ENCODE measurements around the gene PREX1.
A peak's percentile ranks its signal among the peaks of the same experiment; 100 is the strongest.

PREX1 gene

DNA sequence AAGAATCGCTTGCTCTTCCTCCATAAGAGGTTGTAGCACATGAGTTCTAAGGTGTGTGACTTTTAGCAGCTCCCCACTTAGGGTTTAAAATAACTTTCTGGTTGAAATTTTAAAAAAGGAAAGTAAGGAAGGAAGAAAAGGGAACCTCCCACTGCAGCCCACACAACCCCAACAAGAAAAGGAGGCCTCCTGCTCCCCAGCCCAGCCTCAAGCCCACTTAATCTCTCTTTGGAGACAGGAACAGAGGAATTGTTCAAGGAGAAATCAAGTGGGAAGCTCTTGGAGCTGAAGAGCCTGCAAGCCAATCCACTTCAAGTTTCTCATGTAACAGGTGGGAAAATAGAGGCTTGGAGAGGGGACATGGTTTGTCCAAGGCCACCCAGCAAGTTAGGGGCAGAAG, 39.1 kb upstream of the PREX1 start:
- no peak for DNase-seq (ENCODE audit: extremely low read depth, insufficient read length)
- no peaks in the 10 kb centered on the region for H3K27me3 ChIP-seq (replicated peaks; ENCODE audit: control insufficient read depth, insufficient read depth, low read length)
- TF ChIP-seq, protein P1, sequence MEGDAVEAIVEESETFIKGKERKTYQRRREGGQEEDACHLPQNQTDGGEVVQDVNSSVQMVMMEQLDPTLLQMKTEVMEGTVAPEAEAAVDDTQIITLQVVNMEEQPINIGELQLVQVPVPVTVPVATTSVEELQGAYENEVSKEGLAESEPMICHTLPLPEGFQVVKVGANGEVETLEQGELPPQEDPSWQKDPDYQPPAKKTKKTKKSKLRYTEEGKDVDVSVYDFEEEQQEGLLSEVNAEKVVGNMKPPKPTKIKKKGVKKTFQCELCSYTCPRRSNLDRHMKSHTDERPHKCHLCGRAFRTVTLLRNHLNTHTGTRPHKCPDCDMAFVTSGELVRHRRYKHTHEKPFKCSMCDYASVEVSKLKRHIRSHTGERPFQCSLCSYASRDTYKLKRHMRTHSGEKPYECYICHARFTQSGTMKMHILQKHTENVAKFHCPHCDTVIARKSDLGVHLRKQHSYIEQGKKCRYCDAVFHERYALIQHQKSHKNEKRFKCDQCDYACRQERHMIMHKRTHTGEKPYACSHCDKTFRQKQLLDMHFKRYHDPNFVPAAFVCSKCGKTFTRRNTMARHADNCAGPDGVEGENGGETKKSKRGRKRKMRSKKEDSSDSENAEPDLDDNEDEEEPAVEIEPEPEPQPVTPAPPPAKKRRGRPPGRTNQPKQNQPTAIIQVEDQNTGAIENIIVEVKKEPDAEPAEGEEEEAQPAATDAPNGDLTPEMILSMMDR (IDR thresholded peaks at IDR 0.05; ENCODE audit: insufficient read depth, low read length, poor library complexity, severe bottlenecking), result no peak
- H3K36me3 ChIP-seq (ENCODE audit: control insufficient read depth, insufficient read depth, low read length), result no peaks in the 10 kb centered on the region
- H3K4me3 ChIP-seq (replicated peaks; ENCODE audit: low read depth, low read length), result no peak overlapping the region

DNA sequence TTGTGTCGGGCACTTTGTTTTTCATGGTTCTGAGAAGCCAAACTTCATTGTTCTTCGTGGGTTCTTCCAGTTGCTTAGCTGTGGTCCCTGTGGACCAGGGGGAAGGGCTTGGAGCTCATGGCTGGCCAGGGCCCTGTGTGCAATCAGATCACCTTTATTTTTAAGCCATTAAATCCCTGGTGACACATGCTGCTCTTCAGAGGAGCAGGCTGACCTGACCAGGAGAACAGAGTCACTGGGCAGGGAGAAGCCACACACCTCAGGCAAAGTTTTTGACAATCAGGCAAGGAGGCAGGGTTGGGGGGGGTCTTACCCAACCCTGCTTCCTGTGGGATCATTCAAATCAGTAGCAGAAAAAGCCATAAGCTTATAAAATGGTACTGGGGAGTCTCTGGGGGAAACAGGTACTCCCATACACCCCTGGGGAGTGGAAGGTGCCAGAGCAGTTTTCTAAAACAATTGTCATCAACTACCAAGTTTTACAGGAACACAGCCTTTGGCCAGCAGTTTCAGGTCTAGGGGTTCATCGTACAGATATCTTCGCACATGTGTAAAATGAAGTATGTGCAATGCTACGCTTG, 37.0 kb upstream of the PREX1 start:
- TF ChIP-seq, protein P1 (IDR thresholded peaks at IDR 0.05; ENCODE audit: insufficient read depth, low read length, poor library complexity, severe bottlenecking), result no peak
- H3K27me3 ChIP-seq (replicated peaks; ENCODE audit: control insufficient read depth, insufficient read depth, low read length), result no peaks in the 10 kb centered on the region
- H3K4me3 ChIP-seq (replicated peaks; ENCODE audit: low read depth, low read length), result no peak overlapping the region
- no peaks in the 10 kb centered on the region for H3K36me3 ChIP-seq (ENCODE audit: control insufficient read depth, insufficient read depth, low read length)
- no peak for DNase-seq (ENCODE audit: extremely low read depth, insufficient read length)

DNA sequence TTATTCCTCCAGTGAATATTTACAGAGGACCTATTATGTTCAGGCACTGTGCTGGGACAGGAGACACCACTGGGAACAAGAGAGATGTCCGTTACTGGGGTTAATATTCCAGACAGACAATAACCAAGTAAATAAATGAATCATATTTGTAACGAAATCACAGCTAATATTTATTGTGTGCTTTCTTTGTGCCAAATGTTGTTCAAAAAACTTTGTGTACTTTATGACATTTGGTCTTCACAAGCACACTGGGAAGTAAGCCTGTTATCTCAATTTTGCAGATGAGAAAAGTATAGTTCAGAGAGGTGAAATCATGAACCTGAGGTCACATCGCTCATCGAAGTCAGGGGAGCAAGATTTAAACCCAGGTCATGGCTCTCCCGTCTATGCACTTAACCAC, 36.5 kb upstream of the PREX1 start:
- no peaks in the 10 kb centered on the region for H3K27me3 ChIP-seq (replicated peaks; ENCODE audit: control insufficient read depth, insufficient read depth, low read length)

DNA sequence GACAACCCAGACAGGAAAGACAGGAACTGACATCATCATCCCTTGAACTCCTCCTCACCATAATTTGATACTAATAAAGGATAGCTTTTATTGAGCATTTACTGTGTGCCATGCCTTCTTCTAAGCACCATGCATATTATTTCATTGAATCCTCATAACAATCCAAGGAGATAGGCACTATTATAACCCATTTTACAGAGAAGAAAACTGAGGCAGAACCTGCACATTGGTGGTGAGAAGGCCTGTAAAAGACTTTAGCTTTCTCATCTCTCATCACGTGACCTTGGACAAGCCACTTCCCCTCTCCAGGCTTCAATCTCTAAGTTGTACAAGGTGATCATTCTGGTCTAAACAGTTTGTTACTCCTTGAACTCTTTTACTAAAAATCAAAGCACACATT, 34.5 kb upstream of the PREX1 start:
- no peak for DNase-seq (ENCODE audit: extremely low read depth, insufficient read length)
- TF ChIP-seq, protein P1 (IDR thresholded peaks at IDR 0.05; ENCODE audit: insufficient read depth, low read length, poor library complexity, severe bottlenecking), result no peak
- no peaks in the 10 kb centered on the region for H3K27me3 ChIP-seq (replicated peaks; ENCODE audit: control insufficient read depth, insufficient read depth, low read length)
- no peaks in the 10 kb centered on the region for H3K36me3 ChIP-seq (ENCODE audit: control insufficient read depth, insufficient read depth, low read length)
- H3K4me3 ChIP-seq (replicated peaks; ENCODE audit: low read depth, low read length), result no peak overlapping the region

More for the DNA sequence above, 36.5 kb upstream of the PREX1 start:
- no peak for DNase-seq (ENCODE audit: extremely low read depth, insufficient read length)
- no peak overlapping the region for H3K4me3 ChIP-seq (replicated peaks; ENCODE audit: low read depth, low read length)
- H3K36me3 ChIP-seq (ENCODE audit: control insufficient read depth, insufficient read depth, low read length), result no peaks in the 10 kb centered on the region
- TF ChIP-seq, protein P1 (IDR thresholded peaks at IDR 0.05; ENCODE audit: insufficient read depth, low read length, poor library complexity, severe bottlenecking), result no peak

DNA sequence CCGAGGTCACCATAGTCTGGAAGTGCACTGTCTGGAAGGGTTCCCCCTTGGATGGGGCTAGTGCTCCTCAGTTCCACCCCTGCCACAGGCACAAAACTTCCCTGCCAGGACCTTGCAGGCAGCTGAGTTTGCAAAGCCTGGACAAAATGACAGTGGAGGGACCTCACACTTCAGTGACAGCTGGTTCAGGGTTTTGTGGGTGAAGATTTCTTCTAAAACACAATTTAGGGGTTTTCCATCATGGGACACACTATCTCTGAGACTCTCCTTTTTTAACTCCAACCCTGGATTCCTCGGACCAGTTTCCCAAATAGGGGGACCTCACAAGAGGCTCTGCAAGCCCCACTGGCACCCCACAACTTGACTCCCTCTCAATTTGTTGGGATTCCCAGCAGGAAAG, 33.6 kb upstream of the PREX1 start:
- H3K27me3 ChIP-seq (replicated peaks; ENCODE audit: control insufficient read depth, insufficient read depth, low read length), result no peaks in the 10 kb centered on the region
- H3K4me3 ChIP-seq (replicated peaks; ENCODE audit: low read depth, low read length), result no peak overlapping the region
- H3K36me3 ChIP-seq (ENCODE audit: control insufficient read depth, insufficient read depth, low read length), result no peaks in the 10 kb centered on the region
- peak; percentile 55 for DNase-seq (ENCODE audit: extremely low read depth, insufficient read length)
- TF ChIP-seq, protein P1 (IDR thresholded peaks at IDR 0.05; ENCODE audit: insufficient read depth, low read length, poor library complexity, severe bottlenecking), result no peak
